BJ (cell line): ENCODE data around the gene KLKB1. TPM values are rescaled to one million over a fixed set of nuclear protein-coding genes. Genes with fewer than 3 reads are reported as not detected.
"Not testable (repeated sequence)": the region's sequence is repeated elsewhere in the genome, so short reads cannot be mapped to it uniquely, and the experiment has no call there.

ENCODE experiments used
- CTCF ChIA-PET: fragments of 350-600 bp; formaldehyde crosslinking; extraction: SDS; loops from one replicate; lab custom pipeline; 2021; ENCODE audit warnings: antibody characterized with exemption, inconsistent platforms; lab: Yijun Ruan, JAX
- POLR2A ChIA-PET: fragments of 300-600 bp; sonication (Branson Sonifier 250); formaldehyde crosslinking; extraction: SDS; loops from one replicate; lab custom pipeline; 2021; ENCODE audit warnings: antibody characterized with exemption; lab: Charles Lee
- DNase-seq: peaks from one replicate; pipeline ENCODE4 v3.0.0-alpha.2; 2011; ENCODE audit warnings: low read depth
- H3K27me3 ChIP-seq: 2 replicates; pipeline ENCODE4 v1.6.0; 2011; ENCODE audit warnings: low read length; ENCODE audit not compliant: control insufficient read depth, insufficient read depth
- H3K36me3 ChIP-seq: 2 replicates; pipeline ENCODE4 v1.5.1; 2011; ENCODE audit warnings: low read length; ENCODE audit not compliant: control insufficient read depth, insufficient read depth
- H3K4me3 ChIP-seq: 2 replicates; pipeline ENCODE4 v1.5.1; 2011; ENCODE audit warnings: low read depth, mild to moderate bottlenecking, control low read depth, low read length
- CTCF ChIP-seq: IDR thresholded peaks from 2 replicates; pipeline ENCODE4 v1.5.1; 2011; ENCODE audit warnings: low read depth, mild to moderate bottlenecking, control low read depth, inconsistent platforms, low read length, moderate library complexity; ENCODE audit not compliant: insufficient read depth
- polyA plus RNA-seq: library from polyadenylated mRNA; depleted of rRNA; stranded (reverse); fragments of >200 nt; gene quantifications from 2 replicates; pipeline ENCODE4 v1.2.3, GENCODE V29; 2011

The KLKB1 gene
- polyA plus RNA-seq, 1 experiment, result not detected

- CTCF ChIA-PET, result no interaction called here
- DNase-seq, result no peak
- H3K4me3 ChIP-seq, result no peak overlapping the region
- H3K36me3 ChIP-seq, result no peaks in the 10 kb centered on the region
- TF ChIP-seq CTCF, result no peak
- no peaks in the 10 kb centered on the region for H3K27me3 ChIP-seq
- POLR2A ChIA-PET, result no interaction called here
Measured at GRCh38 chr4:186258216-186258811, 31.0 kb downstream of the KLKB1 start.

DNA sequence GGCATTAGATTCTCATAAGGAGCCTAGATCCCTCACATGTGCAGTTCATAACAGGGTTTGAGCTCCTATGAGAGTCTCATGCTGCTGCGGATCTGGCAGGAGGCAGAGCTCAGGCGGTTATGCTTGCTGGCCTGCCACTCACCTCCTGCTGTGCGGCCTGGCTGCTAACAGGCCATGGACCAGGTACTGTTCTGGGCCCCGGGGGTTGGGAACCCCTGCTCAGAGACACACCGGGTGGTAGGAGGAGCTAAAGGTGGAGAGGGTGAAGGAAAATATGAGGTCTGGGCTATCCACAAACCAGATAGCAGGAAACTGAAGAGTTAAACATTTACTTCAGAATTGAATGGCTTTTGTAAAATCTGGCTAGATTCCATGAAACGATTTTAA lies 32.8 kb downstream of the KLKB1 start:
- DNase-seq, result no peak
- Histone ChIP-seq H3K4me3 (no peak overlapping the region), H3K36me3 (no peaks in the 10 kb centered on the region), H3K27me3 (no peaks in the 10 kb centered on the region)
- POLR2A ChIA-PET, result no interaction called here
- TF ChIP-seq CTCF, result no peak
- CTCF ChIA-PET, result no interaction called here

GRCh38 chr4:186260504-186261448 lies 33.5 kb downstream of the KLKB1 start:
- CTCF ChIA-PET, result no interaction called here
- no peak for DNase-seq
- Histone ChIP-seq H3K4me3 (no peak overlapping the region), H3K36me3 (no peaks in the 10 kb centered on the region), H3K27me3 (no peaks in the 10 kb centered on the region)
- no peak for TF ChIP-seq CTCF
- POLR2A ChIA-PET, result no interaction called here

- POLR2A ChIA-PET, result no interaction called here
- no peak for TF ChIP-seq CTCF
- H3K4me3 ChIP-seq, result no peak overlapping the region
Measured at GRCh38 chr4:186264660-186265059, 37.4 kb downstream of the KLKB1 start.

GRCh38 chr4:186265250-186265649 lies 37.9 kb downstream of the KLKB1 start:
- CTCF ChIA-PET, result interaction anchor here (0.8 kb wide), 1 partner anchor 24 kb away, joined by 4 read pairs; no protein-coding TSS in a partner anchor
- H3K27me3 ChIP-seq, POLR2A ChIA-PET, H3K36me3 ChIP-seq, H3K4me3 ChIP-seq, DNase-seq: not testable (repeated sequence)

More at GRCh38 chr4:186264660-186265059, 37.4 kb downstream of the KLKB1 start:
- DNase-seq, result no peak
- CTCF ChIA-PET, result interaction anchor here (0.8 kb wide), 1 partner anchor 25 kb away, joined by 4 read pairs; no protein-coding TSS in a partner anchor
- Histone ChIP-seq H3K36me3 (no peaks in the 10 kb centered on the region), H3K27me3 (no peaks in the 10 kb centered on the region)
